A204.1 (cell line): Measurements from ENCODE around the gene FAIM2.
"Not testable (repeated sequence)": the region's sequence is repeated elsewhere in the genome, so short reads cannot be mapped to it uniquely, and the experiment has no call there.

Source experiments
- FAIRE-seq: peaks from 2 replicates; lab custom pipeline; 2012; peaks lifted over from hg19 to GRCh38; lab: Jason Lieb, UNC

FAIM2 gene

DNA sequence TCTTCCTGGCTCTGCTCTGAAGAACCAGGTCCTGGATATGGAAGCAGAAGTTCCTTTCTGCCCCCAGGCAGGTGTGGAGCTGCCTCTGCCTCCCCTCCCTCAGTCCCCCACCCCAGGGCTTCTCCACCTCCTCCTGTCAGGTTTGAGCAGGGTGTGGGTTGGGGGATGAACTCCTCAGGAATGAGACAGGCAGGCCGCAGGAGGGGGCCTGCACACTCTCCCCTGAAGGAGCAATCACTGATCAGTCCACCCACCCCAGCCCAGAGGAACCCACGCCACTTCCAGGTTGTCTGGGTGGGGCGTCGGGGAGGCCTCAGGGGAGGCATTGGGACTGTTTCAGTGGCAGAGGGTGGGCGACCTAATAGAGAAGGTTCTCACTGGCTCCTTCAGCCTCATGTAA is 26.6 kb downstream of the FAIM2 start:
- no peak for FAIRE-seq

DNA sequence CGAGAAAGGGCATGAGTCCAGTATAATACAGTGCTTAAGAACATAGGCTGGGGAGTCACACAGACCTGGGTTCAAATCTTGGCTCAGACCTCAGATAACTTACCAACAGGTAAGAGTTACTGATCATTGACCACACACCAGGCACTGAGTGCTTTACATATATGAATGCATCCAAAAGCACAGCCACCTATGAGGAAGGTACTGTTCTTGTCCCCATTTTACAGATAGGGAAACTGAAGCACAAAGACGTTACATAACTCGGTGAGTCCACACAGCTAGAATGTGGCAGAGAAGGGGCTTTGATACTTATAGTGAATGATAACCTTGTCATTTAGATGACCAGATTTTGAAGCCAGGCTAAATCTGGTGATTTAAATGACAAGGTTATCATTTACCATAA is 27.6 kb downstream of the FAIM2 start:
- no peak for FAIRE-seq

DNA sequence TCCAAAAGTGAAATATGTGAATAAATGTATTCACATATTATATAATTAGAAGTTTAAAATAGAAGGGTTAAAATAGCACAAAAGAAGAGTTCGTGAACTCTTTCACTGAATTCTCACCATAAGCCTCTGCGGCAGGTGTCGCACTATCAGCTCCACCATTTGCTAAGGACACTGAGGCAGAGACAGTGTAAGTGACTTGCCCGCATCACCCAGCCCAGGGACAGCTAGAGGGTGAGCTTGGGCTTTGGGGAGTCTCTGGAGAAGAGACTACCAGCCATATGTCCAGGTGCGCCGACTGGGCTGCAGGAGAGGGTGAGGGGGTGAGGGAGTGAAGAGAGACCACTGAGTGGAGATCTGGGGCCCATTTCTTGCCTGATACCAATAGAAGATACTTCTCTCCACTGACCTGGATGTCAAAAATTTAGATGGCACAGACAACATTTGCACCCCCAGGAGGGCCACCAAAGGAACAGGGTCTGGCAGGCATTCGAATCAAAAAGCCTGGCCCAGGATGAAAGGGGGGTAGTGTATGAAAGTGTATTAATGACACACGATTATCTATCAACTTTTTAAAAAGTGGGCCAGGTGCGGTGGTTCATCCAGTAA is 28.5 kb downstream of the FAIM2 start:
- no peak for FAIRE-seq

DNA sequence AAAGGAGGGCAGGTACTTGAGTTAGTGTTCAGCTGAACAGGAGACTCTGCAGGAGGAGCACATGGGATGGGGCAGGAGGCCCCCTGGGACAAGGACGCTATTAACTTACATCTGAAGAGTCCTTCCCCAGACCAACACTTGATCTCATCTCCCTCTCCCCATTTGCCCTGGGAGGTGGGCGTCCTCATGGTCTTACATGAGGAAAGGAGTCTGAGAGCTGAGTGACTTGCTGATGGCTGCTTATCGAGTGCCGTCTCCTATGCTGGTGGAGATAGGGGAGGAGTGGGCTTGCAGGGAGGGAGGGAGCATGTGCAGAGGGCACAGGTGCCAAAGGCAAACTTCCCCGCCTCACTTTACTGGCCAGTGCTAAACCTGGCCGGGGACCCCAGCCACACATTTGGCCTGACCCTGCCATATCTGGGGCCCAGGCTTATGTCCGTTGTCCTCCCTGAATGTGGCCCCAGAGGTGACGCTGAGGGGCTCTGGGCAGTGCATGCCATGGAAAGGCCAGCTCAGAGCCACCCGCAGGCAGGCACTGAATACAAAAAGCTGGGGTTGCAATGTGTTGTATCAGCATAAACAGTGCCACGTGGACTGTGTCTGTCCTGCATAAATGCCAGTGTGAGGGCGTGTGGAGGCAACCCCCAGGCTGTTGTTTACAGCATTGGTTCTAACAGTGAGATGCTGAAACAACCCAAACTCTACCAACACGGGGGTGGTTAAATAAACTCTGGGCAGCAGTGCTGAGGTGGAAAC is 29.4 kb downstream of the FAIM2 start:
- no peak for FAIRE-seq

DNA sequence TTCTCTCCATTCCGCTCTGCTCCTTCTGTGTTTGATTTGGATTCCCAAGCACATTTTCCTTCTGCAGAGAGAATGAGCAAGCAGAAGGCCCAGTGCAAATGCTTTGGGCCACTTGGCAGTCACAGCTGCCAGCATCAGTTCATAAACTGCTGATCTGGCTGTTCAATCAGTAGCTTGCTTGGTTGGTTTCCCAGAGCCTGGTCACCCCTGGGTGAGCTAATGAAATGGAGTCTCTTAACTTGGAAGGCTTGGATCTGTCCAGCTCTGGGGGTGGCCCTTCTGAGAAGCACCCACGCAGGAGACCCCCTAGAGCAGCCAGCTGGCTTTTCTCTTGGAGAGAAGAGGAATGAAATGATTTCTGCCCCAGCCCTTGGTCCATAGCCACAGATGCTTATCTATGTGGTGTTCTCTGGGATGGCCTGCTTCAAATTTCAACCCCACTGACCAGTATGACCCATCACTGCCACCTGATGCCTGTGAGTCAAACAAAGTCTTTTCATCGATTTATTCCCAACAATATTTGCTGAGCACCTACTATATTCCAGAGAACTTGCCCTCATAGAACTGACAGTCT is 30.3 kb downstream of the FAIM2 start:
- FAIRE-seq, result no peak

DNA sequence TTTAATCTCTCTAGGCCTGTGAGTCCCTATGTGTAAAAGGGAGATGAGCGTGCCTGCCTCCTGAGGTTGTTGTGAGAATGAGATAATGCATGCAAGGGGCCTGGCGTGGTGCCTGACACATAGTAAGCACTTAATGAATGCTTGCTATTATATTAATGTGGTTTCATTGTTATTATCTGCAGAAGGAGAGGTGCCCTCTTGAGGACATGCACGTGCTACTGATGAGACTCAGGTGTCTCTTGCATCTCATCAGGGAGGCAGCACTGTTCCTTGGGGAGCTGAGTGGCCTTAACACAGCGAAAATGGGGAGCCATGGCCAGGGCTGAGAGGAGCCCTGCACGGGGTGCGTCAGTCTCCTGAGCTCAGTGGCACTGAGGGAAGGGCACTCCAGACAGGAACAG is 30.9 kb downstream of the FAIM2 start:
- FAIRE-seq, result no peak

DNA sequence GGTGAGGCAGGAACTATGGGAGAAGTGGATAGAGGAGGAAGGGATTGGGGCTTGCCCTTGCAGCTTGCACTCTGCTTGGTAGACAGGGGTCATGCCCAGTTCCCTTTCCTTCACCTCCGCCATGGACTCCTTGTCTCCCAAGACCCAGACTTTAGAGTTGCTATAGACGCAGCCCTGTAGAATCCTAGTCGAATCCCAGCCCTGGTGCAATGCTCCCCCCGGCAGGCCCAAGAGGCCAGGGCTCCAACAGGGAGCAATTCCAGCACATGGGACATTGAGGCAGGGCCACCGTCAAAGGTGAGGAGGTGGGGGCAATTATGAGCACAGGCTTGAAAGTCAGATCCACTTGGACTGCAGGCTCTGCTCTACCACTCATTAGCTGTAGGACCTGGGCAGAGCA is 31.3 kb downstream of the FAIM2 start:
- FAIRE-seq, result no peak

DNA sequence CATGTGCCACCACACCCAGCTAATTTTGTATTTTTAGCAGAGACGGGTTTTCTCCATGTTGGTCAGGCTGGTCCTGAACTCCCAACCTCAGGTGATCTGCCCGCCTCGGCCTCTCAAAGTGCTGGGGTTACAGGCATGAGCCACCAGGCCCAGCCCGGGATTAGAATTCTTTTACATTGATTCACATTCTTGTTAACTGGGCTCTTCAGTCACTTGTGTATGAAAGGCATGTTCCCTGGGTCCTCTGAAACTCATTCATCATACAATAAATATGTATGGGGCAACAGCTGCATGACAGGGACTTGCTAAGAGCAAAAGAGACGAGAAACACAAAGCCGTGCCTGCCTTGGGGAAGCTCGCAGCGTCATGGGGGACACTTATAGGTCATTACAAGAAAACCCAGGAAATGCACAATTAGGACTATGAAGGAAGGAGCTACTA is 31.9 kb downstream of the FAIM2 start:
- not testable (repeated sequence) for FAIRE-seq

DNA sequence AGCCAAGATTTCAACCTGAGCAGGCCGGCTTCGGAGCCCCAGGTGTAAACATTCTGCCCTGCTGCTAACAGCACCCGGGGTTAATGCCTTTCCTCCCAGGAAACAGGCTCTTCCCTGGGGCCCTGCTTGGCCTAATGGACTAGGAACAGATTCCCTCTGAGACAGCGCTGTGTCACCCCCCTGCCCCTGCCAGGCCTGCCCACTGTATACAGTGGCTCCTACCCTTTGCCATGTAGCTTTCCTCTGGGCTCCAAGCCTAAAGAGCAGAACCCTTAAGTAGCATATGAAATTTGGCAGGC is 32.5 kb downstream of the FAIM2 start:
- FAIRE-seq, result no peak

DNA sequence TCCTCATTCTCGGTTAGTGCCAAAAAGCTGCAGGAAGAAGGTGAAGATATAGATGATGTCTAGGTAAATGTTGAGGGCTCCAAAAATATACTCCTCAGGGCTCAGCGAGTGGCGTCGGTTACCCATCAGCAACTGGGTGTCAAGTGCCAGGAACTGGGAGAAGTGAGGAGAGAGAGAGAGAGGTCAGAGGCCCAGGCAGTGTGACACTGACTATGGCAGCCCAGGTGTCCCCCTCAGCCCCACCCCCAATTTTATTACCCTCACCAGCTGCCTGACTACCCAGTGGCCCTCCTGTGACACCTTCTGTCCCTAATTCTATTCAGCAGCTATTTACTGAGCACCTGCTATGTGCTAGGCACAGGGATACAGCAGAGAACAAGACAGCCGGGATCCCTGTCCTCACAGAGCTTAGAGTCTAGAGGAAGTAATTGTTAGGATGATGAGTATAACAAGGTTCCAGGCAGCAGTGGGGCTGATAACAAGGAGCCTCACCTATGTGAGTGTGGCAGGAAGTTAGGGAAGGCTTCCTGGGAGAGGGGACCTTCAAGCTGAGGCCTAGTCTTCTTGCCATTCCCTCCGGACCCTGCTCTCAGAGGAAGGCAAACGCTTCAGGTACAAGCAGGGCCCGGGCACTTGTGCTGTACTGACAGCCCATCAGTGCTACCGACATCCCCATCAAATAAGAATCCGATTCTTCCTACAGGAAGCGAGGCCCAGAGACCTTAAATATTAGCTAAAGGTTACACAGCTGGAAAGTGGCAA is 33.0 kb downstream of the FAIM2 start:
- no peak for FAIRE-seq

DNA sequence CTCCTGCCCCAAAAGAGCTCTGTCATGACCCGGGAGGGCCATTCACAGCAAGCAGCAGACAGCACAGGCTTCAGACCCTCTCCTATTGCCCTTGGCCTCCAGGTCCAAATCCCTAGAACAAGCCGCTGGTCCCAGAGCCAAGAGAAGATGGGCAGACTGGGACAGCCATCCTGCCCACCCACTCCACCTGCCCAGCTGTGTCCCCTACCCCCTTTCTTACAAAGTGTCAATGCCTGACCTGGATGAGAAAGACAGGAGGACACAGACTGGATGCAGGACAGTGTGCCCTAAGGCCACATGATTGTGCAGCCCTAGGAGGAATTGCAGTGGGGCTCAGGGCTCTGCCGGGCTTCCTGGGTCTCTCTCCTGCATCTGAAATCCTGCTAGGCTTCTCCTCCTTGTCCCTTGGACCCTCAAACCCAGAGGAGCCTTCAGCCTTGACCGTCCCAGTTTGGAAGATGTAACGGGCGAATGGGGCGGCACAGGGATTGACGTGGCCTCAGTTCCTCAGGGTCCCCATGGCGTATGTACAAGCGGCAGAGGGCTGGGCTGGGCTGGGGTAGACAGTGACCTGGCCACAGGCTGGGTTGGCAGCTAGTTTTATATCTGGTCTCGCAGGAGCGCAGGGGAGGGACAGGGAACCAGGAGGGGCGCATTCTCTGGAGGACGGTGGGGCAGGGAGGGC is 33.7 kb downstream of the FAIM2 start:
- FAIRE-seq, result no peak

DNA sequence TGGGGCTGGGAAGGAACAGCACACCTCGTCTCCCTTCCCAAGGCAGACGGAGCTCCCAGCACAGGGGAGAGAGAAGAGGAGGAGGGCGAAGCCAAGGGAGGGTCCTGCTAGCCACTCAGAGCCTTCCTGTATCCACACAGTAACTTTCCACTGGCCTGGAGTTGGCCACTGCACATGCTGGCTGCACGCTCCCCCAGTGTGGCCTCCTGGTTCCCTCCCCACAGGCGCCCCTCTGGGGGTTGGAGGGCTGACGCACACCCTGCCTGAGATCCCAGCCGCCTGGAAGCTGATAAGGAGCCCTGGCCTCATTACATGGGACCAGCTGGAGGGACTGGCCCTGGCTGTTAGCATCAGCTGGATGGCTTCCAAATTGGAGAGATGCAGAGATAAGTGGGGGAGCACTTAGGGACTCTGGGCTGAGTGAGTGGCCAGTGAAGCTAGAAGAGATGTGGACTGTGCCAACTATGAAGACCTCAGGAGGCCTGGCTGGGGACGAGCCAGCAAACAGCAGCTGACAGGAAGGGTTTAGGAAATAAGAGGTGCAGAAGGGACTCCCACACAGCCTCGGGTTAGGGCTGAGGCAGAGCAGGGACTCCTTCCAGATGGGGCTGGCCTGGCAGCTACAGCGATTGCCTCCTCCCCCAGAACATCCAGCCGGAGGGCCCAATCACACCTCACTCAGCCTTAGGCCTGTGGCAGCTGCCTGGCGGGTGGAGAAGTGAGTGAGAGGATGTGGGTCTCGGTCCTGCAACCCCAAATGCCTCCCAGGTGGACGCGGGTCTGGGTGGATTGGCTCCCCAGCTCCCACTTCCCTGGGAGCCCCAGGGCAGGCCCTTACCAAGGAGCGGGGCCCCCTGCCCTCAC is 34.5 kb downstream of the FAIM2 start:
- no peak for FAIRE-seq

DNA sequence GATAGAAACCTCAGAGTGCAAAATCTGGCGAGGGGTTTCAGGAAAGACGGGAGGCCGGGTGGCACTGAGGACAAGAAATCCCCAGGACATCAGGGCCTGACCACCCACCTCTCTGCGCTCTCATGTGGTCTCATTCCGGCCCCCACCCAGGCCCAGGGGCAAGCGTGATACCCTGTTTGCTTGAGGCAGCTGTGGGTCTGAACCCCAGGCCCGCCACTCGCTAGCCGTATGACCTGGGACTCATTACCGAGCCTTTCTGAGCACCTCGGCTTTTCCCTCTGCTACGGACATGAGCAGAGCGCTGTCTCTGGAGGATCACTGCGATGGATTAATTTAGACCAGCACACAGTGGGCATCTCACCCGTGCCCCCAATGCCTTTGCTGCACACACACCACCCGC is 35.3 kb downstream of the FAIM2 start:
- no peak for FAIRE-seq

DNA sequence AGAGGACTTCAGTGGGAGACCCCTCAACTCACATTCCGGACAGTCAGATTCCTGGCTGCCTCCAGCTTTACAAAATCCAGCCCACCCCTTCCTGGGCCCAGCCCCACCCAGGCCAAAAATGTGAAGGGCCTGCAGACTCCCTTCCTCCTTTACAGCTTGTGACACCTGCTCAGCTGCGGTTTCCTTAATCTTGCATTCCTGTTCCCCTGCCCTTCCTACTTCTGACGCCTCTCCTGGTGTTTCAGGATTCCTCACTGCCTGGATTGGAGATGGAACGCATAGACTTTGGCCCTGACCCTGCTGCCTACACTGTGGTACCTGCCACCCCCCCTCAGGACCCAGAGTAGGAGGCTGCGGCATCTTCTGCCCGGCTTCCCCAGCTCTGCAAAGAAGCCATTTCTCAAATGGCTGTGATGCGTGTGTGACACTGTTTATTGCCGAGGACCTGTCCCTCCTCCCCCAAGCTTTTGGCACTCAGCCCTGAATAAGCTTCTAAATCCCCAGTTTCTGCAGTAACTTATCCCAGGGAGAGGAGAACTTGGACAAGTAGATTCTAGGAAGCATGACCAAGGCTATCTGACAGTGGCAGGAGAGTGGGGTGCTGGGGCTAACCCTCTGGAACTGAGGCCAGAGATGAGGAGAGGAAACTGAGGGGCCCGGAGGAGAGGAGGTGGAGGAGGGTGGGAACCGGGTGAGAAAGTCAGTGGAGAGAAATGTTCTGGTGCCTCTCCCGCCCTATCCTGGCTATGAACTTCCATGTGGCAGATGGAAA is 35.9 kb downstream of the FAIM2 start:
- no peak for FAIRE-seq

DNA sequence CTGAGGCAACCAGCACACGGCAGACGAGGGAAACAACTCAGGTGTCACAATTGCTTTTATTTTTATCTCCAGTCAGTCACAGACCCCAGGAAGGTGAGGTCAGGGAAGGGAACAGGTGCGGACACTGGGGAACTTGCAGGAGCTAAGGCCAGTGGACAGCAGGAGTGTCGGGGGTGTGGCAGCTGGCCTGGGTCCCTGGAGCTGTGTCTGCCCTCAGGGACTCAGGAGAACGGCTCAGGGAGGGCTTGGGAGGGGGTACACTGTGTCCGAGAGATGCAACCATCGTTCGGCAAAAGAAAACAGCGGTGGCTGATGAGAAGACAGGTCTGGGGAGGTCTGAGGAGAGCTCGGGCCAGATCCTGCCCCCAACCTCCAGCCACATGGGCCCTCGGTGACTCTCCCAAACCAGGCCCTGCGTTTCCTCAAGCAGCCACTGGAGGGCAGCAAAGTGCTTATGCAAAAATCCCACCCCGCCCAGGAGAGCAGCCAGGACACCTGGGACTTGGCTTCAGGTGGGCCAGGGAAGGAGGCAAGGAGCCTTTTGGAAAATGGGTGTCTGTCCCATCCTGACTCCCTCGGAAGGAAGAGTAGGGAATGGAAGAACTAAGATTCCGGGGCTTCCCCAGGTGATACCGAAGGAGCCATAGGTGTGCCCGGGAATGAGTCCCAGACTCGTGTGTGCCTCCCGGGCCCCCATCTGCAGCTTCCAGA is 36.7 kb downstream of the FAIM2 start:
- FAIRE-seq, result no peak

DNA sequence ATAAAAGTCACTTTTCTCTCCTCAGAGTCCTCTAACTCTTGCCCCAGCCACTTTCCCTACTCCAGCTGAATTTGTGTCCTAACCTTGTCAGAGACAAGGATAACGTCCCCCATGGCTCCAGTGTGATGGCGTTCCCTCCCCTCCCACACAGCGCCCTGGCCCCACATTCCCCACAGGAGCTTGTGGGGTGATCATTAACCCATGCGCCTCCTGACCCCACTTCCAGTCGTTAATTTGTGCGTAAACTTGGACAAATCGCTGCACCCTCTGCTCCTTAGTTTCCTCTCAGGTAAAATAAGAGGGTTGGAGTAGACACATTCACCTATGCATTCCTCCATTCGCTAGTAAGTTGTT is 37.9 kb downstream of the FAIM2 start:
- no peak for FAIRE-seq

DNA sequence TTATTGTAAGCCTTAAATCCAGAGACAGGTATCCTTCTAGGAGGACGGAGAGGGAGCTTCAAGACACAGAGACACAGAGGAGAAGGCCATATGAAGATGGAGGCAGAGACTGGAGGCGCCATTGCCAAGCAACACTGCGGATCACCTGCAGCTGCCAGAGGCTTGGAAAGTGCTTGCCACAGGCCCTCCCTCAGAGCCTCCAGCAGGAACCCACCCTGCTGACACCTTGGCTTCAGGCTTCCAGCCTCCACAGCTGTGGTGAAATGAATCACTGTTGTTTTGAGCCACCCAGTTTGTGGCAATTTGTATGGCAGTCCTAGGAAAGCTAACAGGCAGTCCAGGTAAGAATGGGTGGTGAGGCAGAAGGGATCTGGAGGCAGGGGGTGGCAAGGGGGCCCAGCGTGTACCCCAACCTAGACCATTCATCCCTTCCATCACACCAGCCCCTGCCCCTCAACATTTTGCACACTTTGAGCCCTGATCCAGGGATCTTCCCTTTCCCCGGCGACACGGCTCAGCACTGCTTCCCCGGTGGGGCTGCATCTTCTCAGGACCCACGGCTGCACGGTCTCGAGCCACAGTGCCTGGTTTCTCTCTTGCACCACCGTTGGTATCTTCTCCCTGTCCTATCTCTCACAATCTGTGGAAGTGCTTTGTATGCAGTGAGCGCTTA is 38.5 kb downstream of the FAIM2 start:
- FAIRE-seq, result no peak

DNA sequence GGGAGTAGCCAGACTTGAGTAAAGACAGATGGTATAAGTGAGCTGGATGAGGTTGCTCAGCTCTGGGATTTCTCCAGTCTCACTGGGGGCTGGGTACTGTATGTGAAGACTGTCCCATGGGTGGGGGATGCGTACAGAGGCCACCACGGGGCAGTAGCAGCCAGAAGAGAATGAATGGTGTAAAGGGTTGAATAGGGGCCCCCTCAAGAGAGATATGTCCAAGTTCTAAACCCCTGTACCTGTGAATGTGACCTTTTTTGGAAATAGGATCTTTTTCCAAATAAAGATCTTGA is 39.0 kb downstream of the FAIM2 start:
- no peak for FAIRE-seq

DNA sequence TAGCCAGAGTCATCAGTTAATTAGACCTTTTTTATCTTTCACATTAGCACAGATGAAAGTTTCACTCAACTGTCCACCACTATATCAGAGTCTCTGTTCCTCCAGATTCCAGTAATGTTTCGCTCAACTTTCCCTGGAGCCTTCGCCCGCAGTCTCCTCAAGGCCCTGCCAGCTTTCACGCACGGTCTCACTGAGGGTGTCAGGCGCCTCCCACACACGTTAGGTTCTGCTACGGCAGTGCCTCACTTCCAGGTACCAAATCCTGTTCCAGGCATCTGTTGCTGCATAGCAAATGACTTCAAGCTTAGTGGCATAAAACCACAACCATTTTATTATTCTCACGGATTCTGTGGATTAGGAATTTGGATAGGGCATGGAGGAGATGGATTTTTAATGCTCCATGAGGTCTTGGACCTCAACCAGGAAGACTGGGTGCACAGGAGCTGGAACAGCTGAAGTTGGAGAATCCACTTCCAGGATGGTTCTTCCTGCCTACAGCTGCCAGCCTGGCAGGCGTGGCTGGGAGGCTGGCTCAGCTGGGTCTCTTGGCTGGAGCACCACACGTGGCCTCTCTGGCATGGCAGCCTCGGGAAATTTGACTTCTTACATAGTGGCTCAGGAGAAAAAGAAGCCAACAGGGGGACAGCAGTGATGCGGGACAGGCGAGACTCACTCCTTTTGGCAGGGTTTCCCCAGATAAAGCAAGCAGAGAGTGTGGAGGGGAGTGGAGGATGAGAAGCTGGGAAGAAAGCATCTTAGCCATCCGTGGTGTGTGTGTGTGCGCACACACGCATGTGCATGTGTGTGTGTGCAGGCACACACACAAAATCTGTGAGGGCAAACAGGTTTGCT is 39.5 kb downstream of the FAIM2 start:
- no peak for FAIRE-seq
